ENCODE results near the gene ZNF620.
"Not testable (repeated sequence)": the region's sequence is repeated elsewhere in the genome, so short reads cannot be mapped to it uniquely, and the experiment has no call there.

Gene ZNF620

GRCh38 chr3:40505599-40506462, at the start of gene ZNF620:
TSS of gene ZNF620 (plus strand) at chr3:40506039. CDS start at chr3:40506353, 314 bp downstream.
- DNase-seq, result peak; percentile 35

- DNase-seq, result no peak
Measured at GRCh38 chr3:40456279-40456939, 49.4 kb upstream of the ZNF620 start.

- DNase-seq, result peak; percentile 94
Measured at GRCh38 chr3:40456940-40457823, 48.7 kb upstream of the ZNF620 start, which contains the start of gene RPL14. TSS of gene RPL14 (plus strand) at chr3:40457339. CDS start at chr3:40457472, 133 bp downstream.

- no peak for DNase-seq
Measured at GRCh38 chr3:40458473-40458872, 47.4 kb upstream of the ZNF620 start.

GRCh38 chr3:40460481-40460880, 45.4 kb upstream of the ZNF620 start:
- not testable (repeated sequence) for DNase-seq

GRCh38 chr3:40461161-40461560, 44.7 kb upstream of the ZNF620 start:
- DNase-seq, result no peak

- DNase-seq, result not testable (repeated sequence)
Measured at GRCh38 chr3:40462838-40463237, 43.0 kb upstream of the ZNF620 start.

GRCh38 chr3:40463579-40463978, 42.3 kb upstream of the ZNF620 start:
- DNase-seq, result no peak

GRCh38 chr3:40464339-40465110, 41.3 kb upstream of the ZNF620 start:
- no peak for DNase-seq

- no peak for DNase-seq
Measured at GRCh38 chr3:40465111-40465407, 40.8 kb upstream of the ZNF620 start.

- no peak for DNase-seq
Measured at GRCh38 chr3:40465456-40465855, 40.4 kb upstream of the ZNF620 start.

GRCh38 chr3:40468018-40468417, 37.8 kb upstream of the ZNF620 start:
- no peak for DNase-seq

GRCh38 chr3:40470701-40471100, 35.1 kb upstream of the ZNF620 start:
- DNase-seq, result no peak

GRCh38 chr3:40476478-40477470, 29.1 kb upstream of the ZNF620 start, which contains the start of gene ZNF619:
TSS of gene ZNF619 (plus strand) at chr3:40477122. CDS start at chr3:40477980, 858 bp downstream.
- DNase-seq, result peak; percentile 43

- no peak for DNase-seq
Measured at GRCh38 chr3:40477666-40478065, 28.2 kb upstream of the ZNF620 start.

GRCh38 chr3:40487172-40487571, 18.7 kb upstream of the ZNF620 start:
- DNase-seq, result no peak

- no peak for DNase-seq
Measured at GRCh38 chr3:40490916-40491315, 14.9 kb upstream of the ZNF620 start.

GRCh38 chr3:40494698-40495097, 11.1 kb upstream of the ZNF620 start:
- no peak for DNase-seq

GRCh38 chr3:40497288-40497687, 8.6 kb upstream of the ZNF620 start:
- DNase-seq, result no peak

- DNase-seq, result no peak
Measured at GRCh38 chr3:40499952-40500351, 5.9 kb upstream of the ZNF620 start.

GRCh38 chr3:40502034-40502433, 3.8 kb upstream of the ZNF620 start:
- DNase-seq, result no peak

All from activated CD4-positive, alpha-beta T cell treated with anti-CD3 and anti-CD28 coated beads, Interleukin-2, amount 50 U/mL, for 1 hour (primary cell).